GM18499 (cell line): Measurements from ENCODE around the gene ZNF74.
"Not testable (repeated sequence)": the region's sequence is repeated elsewhere in the genome, so short reads cannot be mapped to it uniquely, and the experiment has no call there.

Experiments
- ATAC-seq: cut with Tn5 transposase; IDR thresholded peaks from one replicate; pipeline ENCODE4 v1.9.1; 2021; ENCODE audit warnings: moderate number of reproducible peaks; ENCODE audit not compliant: insufficient read depth, unreplicated experiment

ZNF74 gene

GRCh38 chr22:20415699-20416098, 21.7 kb downstream of the ZNF74 start:
- ATAC-seq, result not testable (repeated sequence)

- no peak for ATAC-seq
Observed at GRCh38 chr22:20418211-20418788, 24.3 kb downstream of the ZNF74 start.

GRCh38 chr22:20419664-20419951, 25.7 kb downstream of the ZNF74 start:
- ATAC-seq, result no peak

GRCh38 chr22:20420157-20420842, 26.3 kb downstream of the ZNF74 start:
- ATAC-seq, result no peak

- no peak for ATAC-seq
Observed at GRCh38 chr22:20421507-20421874, 27.5 kb downstream of the ZNF74 start.

- ATAC-seq, result no peak
Observed at GRCh38 chr22:20422271-20423007, 28.5 kb downstream of the ZNF74 start.

GRCh38 chr22:20423008-20423905, 29.3 kb downstream of the ZNF74 start:
- no peak for ATAC-seq

- no peak for ATAC-seq
Observed at GRCh38 chr22:20423906-20424551, 30.1 kb downstream of the ZNF74 start.

- ATAC-seq, result no peak
Observed at GRCh38 chr22:20424568-20424931, 30.6 kb downstream of the ZNF74 start.

- ATAC-seq, result no peak
Observed at GRCh38 chr22:20424932-20425565, 31.1 kb downstream of the ZNF74 start.

- no peak for ATAC-seq
Observed at GRCh38 chr22:20425566-20426258, 31.8 kb downstream of the ZNF74 start.

- ATAC-seq, result no peak
Observed at GRCh38 chr22:20426259-20426615, 32.3 kb downstream of the ZNF74 start.

- ATAC-seq, result no peak
Observed at GRCh38 chr22:20427104-20427944, 33.4 kb downstream of the ZNF74 start.

GRCh38 chr22:20427945-20428417, 34.0 kb downstream of the ZNF74 start:
- ATAC-seq, result no peak

GRCh38 chr22:20428496-20429253, 34.7 kb downstream of the ZNF74 start:
- ATAC-seq, result no peak

- no peak for ATAC-seq
Observed at GRCh38 chr22:20429254-20430100, 35.5 kb downstream of the ZNF74 start.
